Measurements from ENCODE around the gene IFI16. TPM values are rescaled to one million over a fixed set of nuclear protein-coding genes. Genes with fewer than 3 reads are reported as not detected.

The IFI16 gene
- 82.3 and 150 TPM in 2 replicates for total RNA-seq

GRCh38 chr1:159009704-159010361 lies at the start of gene IFI16:
Gene IFI16 (plus strand): TSS chr1:159009907. CDS start chr1:159014681, 4,774 bp downstream.

GRCh38 chr1:159076438-159077119 lies 66.9 kb downstream of the IFI16 start, which contains the start of gene AIM2:
Gene AIM2 (minus strand): TSS chr1:159076766. CDS start chr1:159073499, 3,267 bp downstream.

Other genes starting within 250 kb of the IFI16 start
- gene OR6N1, start 237.7 kb upstream of the IFI16 start, total RNA-seq = not detected in 2 replicates
- gene OR6N2, start 228.7 kb upstream of the IFI16 start, total RNA-seq = not detected in 2 replicates
- gene MNDA, start 178.6 kb upstream of the IFI16 start, total RNA-seq = not detected in 2 replicates
- gene PYHIN1, start 78.4 kb upstream of the IFI16 start, total RNA-seq = not detected in 2 replicates
- gene AIM2, start 66.9 kb downstream of the IFI16 start, total RNA-seq = not detected in 2 replicates
- 1.3 and 1.7 TPM in 2 replicates for gene CADM3, start 161.7 kb downstream of the IFI16 start, total RNA-seq
- 0.10 TPM in 1 of 2 replicates, not detected in the other for gene ACKR1, start 195.0 kb downstream of the IFI16 start, total RNA-seq